H1 (cell line): ENCODE data around the gene EXD3. TPM values are rescaled to one million over a fixed set of nuclear protein-coding genes. Genes with fewer than 3 reads are reported as not detected.

ENCODE experiments used
- CHD7 ChIP-seq: fragments of 300-600 bp; sonication (generic); IDR thresholded peaks from 2 replicates; pipeline ENCODE4 v1.7.1; 2012; ENCODE audit warnings: low read length, moderate library complexity, mild to moderate bottlenecking, inconsistent platforms; ENCODE audit not compliant: insufficient replicate concordance
- GABPA ChIP-seq: IDR thresholded peaks from 2 replicates; pipeline ENCODE4 v1.6.1; 2011; ENCODE audit warnings: mild to moderate bottlenecking, low read length, moderate library complexity, borderline replicate concordance; ENCODE audit not compliant: insufficient read depth
- SUZ12 ChIP-seq: fragments of 200-600 bp; sonication (generic); IDR thresholded peaks from 2 replicates; pipeline ENCODE4 v1.6.1; 2012; ENCODE audit warnings: mild to moderate bottlenecking, inconsistent platforms, low read length, moderate library complexity, mixed read lengths
- polyA plus RNA-seq, 7 experiments: library from polyadenylated mRNA; depleted of rRNA in 3 of 7; stranded (reverse) in 5 of 7; unstranded in 2 of 7; fragments of >200 nt in 5 of 7; fragments of 200-250 nt in 2 of 7; gene quantifications; 1 replicate in 5 of 7; 2 replicates in 1 of 7; 4 replicates in 1 of 7; pipeline versions ENCODE4 v1.2.1 to v1.2.3, GENCODE V29; 2011 to 2013; ENCODE audit warnings: missing spikeins in 2 of 7, mixed read lengths in 2 of 7
- total RNA-seq: library from RNA; stranded (reverse); fragmentation: NEBNext Ultra II Directional; extraction: Animal tissue kit (Norgen Biotek cat#: 25700); gene quantifications from 2 replicates; pipeline ENCODE4 v1.2.1, GENCODE V29; 2021

Gene EXD3
- total and polyA plus RNA-seq, 2 of the 8 experiments (the other 6 are each of a cell fraction or from before 2014, with no cell fraction given) = 7.2 to 9.4 TPM

DNA sequence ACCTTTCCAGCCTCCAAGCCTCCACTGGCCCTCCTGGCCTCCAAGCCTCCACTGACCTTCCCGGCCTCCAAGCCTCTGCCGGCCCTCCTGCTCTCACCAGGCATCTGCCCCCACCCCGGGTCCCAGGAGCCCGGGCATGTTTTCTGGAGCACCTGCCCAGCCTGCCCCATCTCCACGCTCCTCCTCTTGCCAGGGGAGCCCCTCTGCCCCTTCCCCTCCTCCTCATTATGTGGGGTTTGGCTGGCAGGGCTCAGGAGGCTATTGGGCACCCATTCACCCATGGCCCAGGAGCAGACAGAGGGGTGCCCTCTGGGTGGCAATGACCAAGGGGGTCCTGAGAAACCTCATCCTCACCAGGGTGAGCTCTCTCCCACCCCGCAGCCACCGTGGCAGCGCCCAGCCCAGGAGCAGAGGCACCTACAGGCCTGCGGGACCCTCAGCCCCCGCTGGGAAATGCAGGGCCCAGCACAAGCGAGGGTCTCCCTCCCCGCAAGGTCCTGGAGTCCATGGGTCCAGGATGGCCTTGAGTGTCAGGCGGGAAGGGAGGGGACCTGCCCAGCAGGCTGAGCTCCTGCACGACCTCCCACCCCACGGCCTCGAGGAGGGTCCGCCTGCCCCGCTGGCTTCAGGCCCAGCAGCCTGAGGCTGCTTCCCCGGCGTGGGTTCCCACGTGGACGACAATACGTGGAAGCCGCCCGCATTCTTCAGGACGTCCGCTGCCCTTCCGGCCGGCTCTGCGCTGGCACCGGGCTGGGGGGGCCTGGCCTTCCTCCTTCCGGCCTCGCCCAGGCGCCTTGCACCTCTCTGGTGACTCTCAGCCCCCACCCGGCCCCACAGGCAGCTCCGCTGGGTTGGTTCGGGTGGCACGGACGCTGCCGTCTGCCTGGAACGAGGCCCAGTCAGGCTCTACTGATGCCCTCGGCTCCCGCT is 69.5 kb downstream of the EXD3 start (continued):
- TF ChIP-seq CHD7 (no peak), SUZ12 (no peak), GABPA (no peak)
